Stimulated activated CD8-positive, alpha-beta memory T cell treated with anti-CD3 and anti-CD28 coated beads, Interleukin-7, amount 100 ng/mL, for 48 hours (primary cell): ENCODE results near the gene FYB1.

Experiments used
- DNase-seq, 2 donors: peaks; one replicate each; pipeline ENCODE4 v3.0.0-alpha.2; 2020; ENCODE audit warnings: low read depth in 1 of 2; ENCODE audit errors: extremely low read depth in 1 of 2

FYB1 gene

DNA sequence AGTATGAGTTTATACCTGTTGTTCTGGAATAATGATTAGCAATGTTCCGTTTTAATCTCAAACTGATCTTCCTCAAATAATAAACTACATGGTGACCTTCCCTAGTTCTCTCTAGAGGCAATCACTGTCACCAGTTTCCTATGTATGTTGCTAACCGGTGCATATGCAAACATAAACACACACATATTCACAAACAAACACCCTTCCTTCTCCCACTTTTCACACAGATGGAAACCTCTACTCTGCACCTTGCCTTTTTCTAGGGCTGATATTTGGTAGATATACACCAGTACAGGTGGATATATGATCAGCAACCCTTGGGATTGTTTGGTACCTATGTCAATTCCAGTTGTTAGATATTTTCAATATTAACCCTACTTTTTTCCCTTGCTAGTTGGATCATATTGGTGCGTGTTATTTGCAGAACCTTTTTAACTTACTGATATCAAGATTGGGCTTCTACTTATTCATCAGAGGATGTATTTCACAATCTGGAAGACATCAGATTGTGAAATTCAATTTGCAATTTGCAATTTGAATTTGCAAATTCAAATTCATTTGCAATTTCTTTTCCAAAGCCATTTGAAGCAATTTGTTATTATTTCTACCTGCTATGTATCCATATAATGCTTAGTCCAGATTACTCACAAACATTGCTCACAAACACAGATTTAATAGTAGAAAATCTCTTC is 12.6 kb downstream of the FYB1 start:
- no peak for DNase-seq

DNA sequence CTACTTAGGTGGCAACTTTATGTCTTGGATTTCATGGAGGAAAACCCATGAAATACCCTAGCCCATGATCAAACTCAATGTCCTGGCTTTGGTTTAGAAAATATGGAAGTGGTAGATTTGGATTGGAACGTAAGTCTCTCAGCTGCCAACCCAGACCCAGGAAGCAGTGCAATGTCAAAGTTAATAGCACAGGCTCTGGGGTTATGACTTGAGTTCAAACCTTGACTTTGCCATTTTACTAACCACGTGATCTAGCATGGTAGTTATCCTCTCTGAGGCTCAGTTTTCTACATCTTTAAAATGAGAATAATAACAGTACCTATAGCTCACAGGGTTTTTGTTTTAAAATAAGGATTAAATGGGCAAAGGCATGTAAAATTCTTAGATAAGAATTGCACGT is 13.8 kb downstream of the FYB1 start:
- DNase-seq = no peak

GRCh38 chr5:39203951-39204350 is 15.4 kb downstream of the FYB1 start:
- DNase-seq = no peak

- DNase-seq = no peak
These were observed 16.0 kb downstream of the FYB1 start for GRCh38 chr5:39203275-39203922.

- DNase-seq = no peak
These were observed 16.6 kb downstream of the FYB1 start for GRCh38 chr5:39202597-39203274.

GRCh38 chr5:39201781-39202596 is 17.4 kb downstream of the FYB1 start:
- no peak for DNase-seq

- no peak for DNase-seq
These were observed 18.1 kb downstream of the FYB1 start for GRCh38 chr5:39201160-39201780.

- no peak for DNase-seq
These were observed 19.3 kb downstream of the FYB1 start for GRCh38 chr5:39200081-39200480.

DNA sequence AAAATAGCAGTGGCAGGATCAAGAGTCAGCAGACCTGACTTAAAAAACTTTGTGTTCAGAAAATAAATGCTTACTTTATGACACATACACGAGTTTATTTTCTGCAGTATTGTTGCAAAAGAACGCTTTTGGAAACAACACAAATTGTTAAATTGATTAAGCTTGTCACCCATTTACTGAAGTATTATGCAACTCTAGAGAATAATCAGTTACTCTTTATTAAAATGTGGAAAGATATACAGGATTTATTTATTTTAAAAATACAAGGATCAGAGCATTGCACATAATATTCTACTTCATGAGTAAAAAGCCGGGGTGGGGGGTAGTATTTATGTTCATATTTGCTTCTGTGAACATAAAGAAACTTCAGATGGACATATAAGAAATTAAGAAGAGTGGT is 20.0 kb downstream of the FYB1 start:
- DNase-seq = no peak

- DNase-seq = no peak
These were observed 21.2 kb downstream of the FYB1 start for GRCh38 chr5:39198127-39198526.

- peak in 1 of 2 donors; percentile 55 for DNase-seq
These were observed 21.8 kb downstream of the FYB1 start for GRCh38 chr5:39197556-39197955.

- no peak for DNase-seq
These were observed 24.1 kb downstream of the FYB1 start for GRCh38 chr5:39195198-39195826.

- DNase-seq = no peak
These were observed 24.8 kb downstream of the FYB1 start for GRCh38 chr5:39194466-39195136.

DNA sequence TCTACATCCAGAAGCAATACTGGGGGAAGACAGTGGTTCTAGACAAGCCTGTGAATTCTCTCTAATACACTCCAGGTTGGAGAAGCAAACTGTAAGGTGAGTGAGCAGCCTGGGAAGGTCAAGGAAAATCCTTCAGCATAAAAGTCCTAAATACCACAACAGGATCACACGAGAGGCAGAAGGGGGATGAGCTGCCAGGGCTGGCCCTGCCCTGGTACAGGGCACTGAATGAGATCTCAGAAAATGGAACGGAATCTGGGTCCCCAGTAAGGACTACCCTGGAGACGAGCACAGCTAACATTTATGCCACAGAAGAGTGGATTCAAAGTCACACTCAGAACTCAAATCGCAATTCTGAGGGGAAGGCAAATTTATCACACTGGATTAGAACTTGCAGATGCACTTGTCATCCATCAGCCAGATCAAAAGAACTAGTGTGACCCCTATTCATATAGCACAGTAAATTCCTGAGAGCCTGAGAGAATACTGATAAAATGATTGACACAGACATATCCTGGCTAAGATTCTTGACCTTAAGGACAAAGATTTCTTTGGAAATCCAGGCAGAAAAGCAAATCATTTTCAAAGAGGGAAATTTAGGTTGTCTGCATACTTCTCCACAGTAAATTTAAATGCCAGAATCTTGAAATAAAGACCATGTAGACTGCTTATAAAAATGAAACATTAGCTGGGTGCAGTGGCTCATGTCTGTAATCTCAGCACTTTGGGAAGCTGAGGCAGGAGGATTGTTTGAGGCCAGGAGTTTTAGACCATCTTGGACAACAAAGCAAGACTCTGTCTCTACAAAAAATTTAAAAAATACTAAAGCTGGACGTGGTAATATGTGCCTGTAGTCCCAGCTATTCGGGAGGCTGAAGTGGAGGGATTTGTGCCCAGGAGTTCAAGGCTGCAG is 25.6 kb downstream of the FYB1 start:
- DNase-seq = no peak

DNA sequence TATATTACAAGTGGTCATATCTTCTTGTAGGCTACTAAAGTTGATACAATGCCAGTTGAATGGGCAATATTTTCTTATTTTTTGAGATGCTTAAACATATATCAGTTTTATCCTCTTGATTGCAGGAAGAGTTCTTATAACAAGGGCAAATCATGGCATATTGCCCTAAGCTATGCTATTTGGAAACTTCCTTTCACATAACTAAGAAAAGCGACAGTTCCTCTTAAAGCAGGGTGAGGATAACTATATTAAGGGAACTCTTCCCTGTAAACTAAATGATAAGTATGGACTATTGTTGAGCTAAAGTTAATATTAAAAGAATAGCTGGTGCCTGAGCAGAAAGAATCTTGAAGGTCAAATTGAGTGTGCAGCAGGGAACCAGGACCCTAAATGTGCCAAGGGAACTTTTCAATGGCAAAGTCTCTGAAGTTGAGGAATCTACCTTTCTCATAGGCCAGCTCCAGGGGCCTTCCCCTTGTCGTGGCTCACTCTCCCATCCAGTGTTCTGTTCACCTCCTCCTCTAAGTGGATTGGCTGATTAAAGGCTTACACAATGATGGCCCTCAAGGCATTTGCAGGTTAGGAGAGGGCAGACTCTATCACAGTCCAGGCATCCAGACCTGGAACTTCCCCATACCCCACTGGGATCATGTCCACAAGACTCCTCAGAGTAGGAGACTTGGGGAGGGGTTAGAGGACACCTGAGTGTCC is 26.8 kb downstream of the FYB1 start:
- DNase-seq = no peak

DNA sequence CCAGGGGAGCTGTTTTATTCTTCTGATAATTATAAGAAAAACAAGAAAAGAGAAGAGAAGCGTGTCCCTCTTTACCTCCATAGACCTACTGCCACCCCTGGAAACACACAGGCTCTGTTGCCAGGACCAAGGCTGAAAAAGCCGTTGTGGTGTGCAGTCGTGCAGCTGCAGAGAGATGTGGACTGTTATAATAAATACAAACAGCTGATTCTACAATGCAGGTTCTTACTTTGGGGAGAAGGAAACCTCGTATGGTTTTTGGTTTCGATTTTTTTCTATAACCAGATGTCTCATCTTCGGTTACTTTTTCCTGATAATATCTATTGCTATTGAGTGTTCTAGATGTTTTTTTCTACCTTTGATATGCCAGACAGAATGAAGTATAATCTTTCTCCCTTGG is 28.1 kb downstream of the FYB1 start:
- DNase-seq = no peak

DNA sequence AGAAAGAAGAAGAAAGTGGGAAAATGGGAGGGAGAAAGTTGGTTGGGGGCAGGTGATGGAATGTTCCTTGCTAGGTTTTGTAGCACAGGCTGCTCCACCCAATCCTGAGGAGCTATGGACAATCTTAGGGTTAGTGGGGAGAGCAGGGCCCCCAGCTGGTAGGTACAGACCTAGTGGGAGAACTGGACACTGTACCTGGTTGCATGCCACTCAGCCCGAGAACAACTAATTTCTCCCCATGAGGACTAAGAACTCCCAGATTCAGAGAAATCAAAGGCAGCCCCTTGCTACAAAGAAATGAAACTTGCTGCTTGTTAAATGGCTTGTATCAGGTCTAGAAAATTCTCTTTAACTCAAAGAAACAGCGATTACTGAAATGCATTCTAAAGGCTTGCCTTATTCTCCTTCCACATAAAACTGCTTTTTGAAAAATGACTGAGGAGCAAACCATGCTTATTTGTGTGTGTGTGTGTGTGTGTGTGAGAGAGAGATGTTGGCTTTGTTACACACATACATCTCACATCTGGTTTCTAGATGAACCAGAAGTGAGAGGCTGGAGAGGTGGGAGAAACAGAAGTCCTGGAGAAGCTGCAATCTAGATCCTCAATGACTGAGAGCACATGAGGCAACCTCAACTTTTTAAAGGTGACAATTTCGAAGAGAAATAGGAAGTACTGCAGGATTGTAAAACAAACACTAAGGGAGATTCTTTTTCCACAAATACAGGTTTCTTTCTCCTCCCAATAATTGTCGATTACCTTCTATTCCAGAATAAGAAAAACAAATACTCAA is 28.9 kb downstream of the FYB1 start:
- no peak for DNase-seq
